CD4-positive, CD25-positive, alpha-beta regulatory T cell (primary cell): ENCODE measurements around the gene TMA7. TPM values are rescaled to one million over a fixed set of nuclear protein-coding genes. Genes with fewer than 3 reads are reported as not detected.
"Not testable (repeated sequence)": the region's sequence is repeated elsewhere in the genome, so short reads cannot be mapped to it uniquely, and the experiment has no call there.

Experiments used
- ATAC-seq, 2 donors: fragments of 150-1000 bp; cut with Tn5 transposase; one replicate each; pipeline ENCODE4 v1.10.0; 2021; ENCODE audit warnings: low read depth in 2 of 2, moderate number of reproducible peaks in 2 of 2, moderate library complexity in 1 of 2
- DNase-seq, 3 donors: peaks; one replicate each; pipeline versions ENCODE4 v3.0.0 to v3.0.0-alpha.2; 2012 to 2022; ENCODE audit warnings: mixed read lengths in 1 of 3
- H3K27ac ChIP-seq: one replicate; pipeline ENCODE4 v1.7.0; 2013; ENCODE audit warnings: mild to moderate bottlenecking, low read length; ENCODE audit not compliant: insufficient read depth, poor library complexity, severe bottlenecking
- H3K27me3 ChIP-seq: one replicate; pipeline ENCODE4 v1.7.0; 2013; ENCODE audit warnings: low read length; ENCODE audit not compliant: control insufficient read depth, insufficient read depth
- H3K36me3 ChIP-seq: one replicate; pipeline ENCODE4 v1.7.0; 2013; ENCODE audit warnings: mild to moderate bottlenecking, low read length, moderate library complexity; ENCODE audit not compliant: control insufficient read depth, insufficient read depth
- H3K4me1 ChIP-seq: 2 replicates; pipeline ENCODE4 v1.7.0; 2013; ENCODE audit warnings: mild to moderate bottlenecking, low read length; ENCODE audit not compliant: insufficient read depth, control insufficient read depth, poor library complexity, severe bottlenecking
- H3K4me3 ChIP-seq: one replicate; pipeline ENCODE4 v1.7.0; 2013; ENCODE audit warnings: low read depth, mild to moderate bottlenecking, low read length, moderate library complexity
- H3K9me3 ChIP-seq, 2 experiments: 1 replicate in 1 of 2; 2 replicates in 1 of 2; pipeline ENCODE4 v1.7.0; 2013; ENCODE audit warnings: low read length in 2 of 2, mild to moderate bottlenecking in 1 of 2, moderate library complexity in 1 of 2; ENCODE audit not compliant: control insufficient read depth in 2 of 2
- H3K27ac Mint-ChIP-seq, 3 donors: one replicate each; pipeline ENCODE4 v1.8.0; 2020 to 2022; ENCODE audit warnings: mild to moderate bottlenecking in 3 of 3, mixed read lengths in 3 of 3, moderate library complexity in 2 of 3
- H3K27me3 Mint-ChIP-seq: one replicate; pipeline ENCODE4 v1.8.0; 2022; ENCODE audit warnings: mild to moderate bottlenecking, mixed read lengths
- H3K36me3 Mint-ChIP-seq: one replicate; pipeline ENCODE4 v1.8.0; 2020; ENCODE audit warnings: mixed read lengths
- H3K4me1 Mint-ChIP-seq, 4 donors: one replicate each; pipeline ENCODE4 v1.8.0; 2020 to 2022; ENCODE audit warnings: mixed read lengths in 4 of 4, mild to moderate bottlenecking in 1 of 4
- H3K4me3 Mint-ChIP-seq, 4 donors: one replicate each; pipeline ENCODE4 v1.8.0; 2020 to 2022; ENCODE audit warnings: mild to moderate bottlenecking in 4 of 4, mixed read lengths in 4 of 4, moderate library complexity in 3 of 4
- H3K9me3 Mint-ChIP-seq, 7 donors: one replicate each; pipeline ENCODE4 v1.8.0; 2020 to 2022; ENCODE audit warnings: mixed read lengths in 7 of 7, mild to moderate bottlenecking in 3 of 7, moderate library complexity in 2 of 7
- polyA plus RNA-seq, 4 donors: library from polyadenylated mRNA; unstranded; fragments of 300-500 nt; fragmentation: Illumina TruSeq; gene quantifications; one replicate each; pipeline ENCODE4 v1.2.3, GENCODE V29; 2021
- total RNA-seq: library from RNA; stranded (reverse); gene quantifications from one replicate; pipeline ENCODE4 v1.2.3, GENCODE V29; 2022

Gene TMA7
- total and polyA plus RNA-seq, 5 donors from 2014 or later: 248 to 743 (median 676) TPM

DNA sequence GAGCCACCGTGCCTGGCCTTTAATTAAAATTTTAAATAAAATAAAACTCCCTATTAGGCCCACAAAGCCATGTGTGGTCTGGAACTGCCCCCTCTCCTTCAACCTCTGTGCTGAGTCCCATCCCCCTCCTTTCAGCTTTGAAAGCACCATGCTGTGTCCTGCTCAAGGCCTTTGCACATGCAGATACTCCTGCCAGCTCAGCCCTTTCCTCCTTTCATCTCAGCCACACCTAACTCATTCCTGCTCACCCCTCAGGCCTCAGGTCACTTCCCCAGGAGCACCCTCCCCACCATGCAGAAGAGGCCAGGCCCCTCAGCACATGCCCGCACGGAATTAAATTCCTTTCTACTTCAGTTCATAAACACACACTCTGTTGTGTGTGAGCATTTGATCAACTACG is 34.6 kb downstream of the TMA7 start:
- Mint-ChIP-seq H3K9me3 (peaks cover 0 to 3% (median 0%) of the 10 kb centered on the region in 7 donors), H3K4me3 (peak overlapping the region in 3 of 4 donors; percentile 36 to 59 (median 59)), H3K27me3 (no peaks in the 10 kb centered on the region), H3K27ac (peak overlapping the region; percentile 61 to 93 (median 81)), H3K4me1 (peaks cover 5 to 80% (median 41%) of the 10 kb centered on the region in 4 donors), H3K36me3 (peaks cover 11% of the 10 kb centered on the region)
- Histone ChIP-seq H3K4me1 (peaks cover 83% of the 10 kb centered on the region), H3K36me3 (peaks cover 11% of the 10 kb centered on the region), H3K9me3 (no peaks in the 10 kb centered on the region), H3K27me3 (no peaks in the 10 kb centered on the region), H3K27ac (peak overlapping the region; percentile 99), H3K4me3 (no peak overlapping the region)
- ATAC-seq: no peak
- DNase-seq: no peak

DNA sequence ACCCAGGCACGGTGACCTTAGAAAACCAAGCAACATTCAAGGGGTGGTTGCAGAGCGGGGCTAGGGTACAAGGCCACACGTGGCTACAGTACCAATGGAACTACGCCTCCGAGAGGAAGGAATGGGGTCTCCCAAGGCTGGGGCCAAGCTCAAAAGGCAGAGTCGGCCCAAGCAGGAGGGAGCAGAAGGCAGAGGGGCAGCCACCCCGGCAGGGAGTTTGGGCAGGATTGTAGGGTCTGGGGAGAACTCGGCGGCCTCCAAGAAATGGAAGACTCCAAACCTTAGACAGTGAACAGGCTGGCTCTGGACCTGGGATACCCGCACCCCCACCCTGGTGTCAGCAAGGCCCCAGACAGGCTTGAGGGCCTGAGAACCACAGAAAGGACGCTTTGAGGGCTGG is 35.1 kb downstream of the TMA7 start:
- peaks cover 0 to 3% (median 0%) of the 10 kb centered on the region in 7 donors for H3K9me3 Mint-ChIP-seq
- H3K4me1 Mint-ChIP-seq: peaks cover 7 to 79% (median 39%) of the 10 kb centered on the region in 4 donors
- H3K36me3 ChIP-seq: peaks cover 8% of the 10 kb centered on the region
- H3K27ac Mint-ChIP-seq: peak overlapping the region; percentile 61 to 93 (median 82)
- peak overlapping the region; percentile 33 for H3K27ac ChIP-seq
- H3K4me3 ChIP-seq: no peak overlapping the region
- H3K4me3 Mint-ChIP-seq: peak overlapping the region in 1 of 4 donors; percentile 59
- peaks cover 83% of the 10 kb centered on the region for H3K4me1 ChIP-seq
- DNase-seq (no peak), ATAC-seq (no peak)
- H3K9me3 ChIP-seq: no peaks in the 10 kb centered on the region
- H3K27me3 Mint-ChIP-seq: no peaks in the 10 kb centered on the region
- H3K27me3 ChIP-seq: no peaks in the 10 kb centered on the region
- H3K36me3 Mint-ChIP-seq: peaks cover 6% of the 10 kb centered on the region

DNA sequence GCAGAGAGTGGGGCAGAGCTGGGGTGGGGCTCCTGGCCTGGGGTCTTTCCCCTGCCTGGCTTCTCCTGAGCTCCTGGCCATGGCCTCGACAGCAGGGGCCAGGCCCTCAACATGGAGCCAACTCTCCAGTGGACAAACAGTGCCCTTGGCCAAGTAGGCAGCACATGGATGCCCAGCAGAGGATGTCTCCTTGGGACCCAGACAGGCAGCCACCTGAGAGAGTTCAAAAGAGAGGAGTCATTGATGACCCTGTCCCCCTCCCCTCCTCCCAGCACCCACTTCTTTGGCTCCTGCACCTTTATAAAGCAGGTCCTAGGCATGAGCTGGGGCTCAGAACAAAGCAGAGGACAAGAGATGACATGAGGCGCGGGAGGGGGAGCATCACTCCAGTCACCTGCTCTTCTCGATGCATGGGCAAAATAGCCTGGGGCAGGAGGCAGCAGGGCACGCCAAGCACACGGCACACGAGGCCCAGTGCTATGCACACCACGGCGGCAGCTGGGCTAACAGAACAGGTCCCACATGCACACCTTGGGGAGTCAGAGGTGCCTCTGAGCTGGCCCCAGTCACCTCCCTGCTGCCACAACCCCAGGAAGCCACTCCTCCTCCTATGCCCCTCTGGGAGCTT is 36.5 kb downstream of the TMA7 start:
- Histone ChIP-seq H3K4me3 (no peak overlapping the region), H3K27me3 (no peaks in the 10 kb centered on the region), H3K4me1 (peaks cover 73% of the 10 kb centered on the region), H3K9me3 (no peaks in the 10 kb centered on the region), H3K36me3 (peaks cover 8% of the 10 kb centered on the region), H3K27ac (peak overlapping the region; percentile 33)
- no peak for ATAC-seq
- DNase-seq: no peak
- Mint-ChIP-seq H3K9me3 (peaks cover 0 to 3% (median 0%) of the 10 kb centered on the region in 7 donors), H3K27ac (peak overlapping the region; percentile 93 to 100 (median 99)), H3K4me1 (peaks cover 10 to 72% (median 41%) of the 10 kb centered on the region in 4 donors), H3K36me3 (peaks cover 6% of the 10 kb centered on the region), H3K4me3 (peak overlapping the region; percentile 41 to 83 (median 54)), H3K27me3 (no peaks in the 10 kb centered on the region)

GRCh38 chr3:48477959-48478520 is 38.0 kb downstream of the TMA7 start:
- Mint-ChIP-seq H3K4me3 (peak overlapping the region; percentile 91 to 94 (median 92)), H3K27ac (peak overlapping the region; percentile 93 to 100 (median 99)), H3K9me3 (peaks cover 0 to 3% (median 0%) of the 10 kb centered on the region in 7 donors), H3K4me1 (peaks cover 6 to 67% (median 37%) of the 10 kb centered on the region in 4 donors), H3K36me3 (peaks cover 6% of the 10 kb centered on the region), H3K27me3 (no peaks in the 10 kb centered on the region)
- ATAC-seq (no peak), DNase-seq (no peak)
- H3K4me1 ChIP-seq: peaks cover 60% of the 10 kb centered on the region
- H3K27ac ChIP-seq: peak overlapping the region; percentile 77
- no peaks in the 10 kb centered on the region for H3K27me3 ChIP-seq
- no peaks in the 10 kb centered on the region for H3K9me3 ChIP-seq
- peaks cover 8% of the 10 kb centered on the region for H3K36me3 ChIP-seq
- H3K4me3 ChIP-seq: peak overlapping the region; percentile 84

DNA sequence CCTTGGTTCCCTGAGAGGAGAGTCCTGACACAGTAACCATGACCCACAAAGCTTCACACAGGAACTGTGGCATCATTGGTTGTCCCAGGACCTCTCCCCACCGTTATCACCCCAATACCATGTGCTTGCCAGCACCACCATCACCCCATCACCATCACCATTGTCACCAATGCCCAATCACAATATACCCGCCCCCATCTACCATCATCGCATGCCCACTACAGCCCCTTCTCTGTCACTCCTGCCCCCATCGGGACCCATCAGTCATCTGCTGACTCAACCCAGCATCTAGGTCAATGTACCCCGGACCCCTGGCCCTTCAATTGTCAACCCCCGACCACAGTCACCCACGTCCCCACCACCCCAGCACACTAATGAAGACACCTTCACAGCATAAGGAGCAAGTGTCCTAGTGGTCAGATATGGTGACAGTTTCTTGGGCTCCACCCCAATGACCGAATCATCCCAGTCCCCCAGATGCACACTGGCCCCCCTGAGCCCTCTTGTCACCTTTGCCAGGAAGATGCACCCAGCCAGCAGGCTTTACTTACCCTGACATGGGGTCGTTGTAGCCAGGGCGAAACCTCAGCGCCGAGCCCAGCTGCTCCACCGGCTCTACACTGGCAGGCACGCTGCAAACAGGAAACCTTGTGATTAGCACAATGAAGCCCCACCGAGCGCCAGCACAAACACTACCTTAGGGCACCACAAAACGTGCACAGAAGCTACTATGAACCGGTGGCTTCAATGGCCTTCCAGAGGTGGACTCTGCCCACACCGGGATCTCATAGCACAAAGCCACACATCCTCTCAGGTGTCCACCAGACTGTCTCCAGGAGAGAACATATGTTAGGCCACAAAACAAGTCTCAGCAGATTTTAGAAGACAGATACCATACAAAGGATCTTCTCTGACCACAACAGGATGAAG is 38.8 kb downstream of the TMA7 start:
- ATAC-seq: peak; percentile 87 to 90
- peaks cover 5 to 59% (median 30%) of the 10 kb centered on the region in 4 donors for H3K4me1 Mint-ChIP-seq
- peaks cover 0 to 3% (median 0%) of the 10 kb centered on the region in 7 donors for H3K9me3 Mint-ChIP-seq
- peaks cover 8% of the 10 kb centered on the region for H3K36me3 ChIP-seq
- DNase-seq: peak; percentile 36 to 87 (median 86)
- H3K27me3 Mint-ChIP-seq: no peaks in the 10 kb centered on the region
- H3K4me3 Mint-ChIP-seq: peak overlapping the region; percentile 91 to 94 (median 92)
- H3K4me1 ChIP-seq: peaks cover 53% of the 10 kb centered on the region
- H3K4me3 ChIP-seq: peak overlapping the region; percentile 84
- peaks cover 6% of the 10 kb centered on the region for H3K36me3 Mint-ChIP-seq
- H3K27ac ChIP-seq: peak overlapping the region; percentile 77
- H3K27ac Mint-ChIP-seq: peak overlapping the region; percentile 93 to 100 (median 99)
- no peaks in the 10 kb centered on the region for H3K27me3 ChIP-seq
- no peaks in the 10 kb centered on the region for H3K9me3 ChIP-seq

DNA sequence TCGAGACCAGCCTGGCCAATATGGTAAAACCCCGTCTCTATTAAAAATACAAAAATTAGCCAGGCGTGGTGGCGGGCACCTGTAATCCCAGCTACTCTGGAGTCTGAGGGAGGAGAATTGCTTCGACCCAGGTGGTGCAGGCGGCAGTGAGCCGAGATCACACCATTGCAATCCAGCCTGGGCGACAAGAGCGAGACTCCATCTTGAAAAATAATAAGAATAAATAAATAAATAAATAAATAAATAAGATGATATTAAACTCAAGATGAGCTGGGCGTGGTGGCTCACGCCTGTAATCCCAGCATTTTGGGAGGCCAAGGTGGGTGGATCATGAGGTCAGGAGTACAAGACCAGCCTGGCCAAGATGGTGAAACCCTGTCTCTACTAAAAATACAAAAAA is 40.8 kb downstream of the TMA7 start:
- H3K9me3 ChIP-seq, ATAC-seq, H3K36me3 ChIP-seq, H3K27me3 ChIP-seq, H3K9me3 Mint-ChIP-seq, H3K4me3 Mint-ChIP-seq, H3K4me3 ChIP-seq, H3K36me3 Mint-ChIP-seq, H3K27me3 Mint-ChIP-seq, DNase-seq, H3K27ac Mint-ChIP-seq, H3K27ac ChIP-seq: not testable (repeated sequence)
- peaks cover 45% of the 10 kb centered on the region for H3K4me1 ChIP-seq
- H3K4me1 Mint-ChIP-seq: peaks cover 5 to 46% (median 23%) of the 10 kb centered on the region in 4 donors

DNA sequence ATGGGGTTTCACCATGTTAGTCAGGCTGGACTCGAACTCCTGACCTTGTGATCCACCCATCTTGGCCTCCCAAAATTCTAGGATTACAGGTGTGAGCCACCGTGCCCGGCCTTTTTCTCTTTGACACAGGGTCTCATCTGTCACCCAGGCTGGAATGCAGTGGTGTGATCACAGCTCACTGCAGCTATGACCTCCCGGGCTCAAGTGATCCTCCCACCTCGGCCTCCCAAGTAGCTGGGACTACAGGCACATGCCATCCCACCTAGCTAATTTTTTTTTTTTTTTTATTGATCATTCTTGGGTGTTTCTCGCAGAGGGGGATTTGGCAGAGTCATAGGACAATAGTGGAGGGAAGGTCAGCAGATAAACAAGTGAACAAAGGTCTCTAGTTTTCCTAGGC is 42.8 kb downstream of the TMA7 start:
- Mint-ChIP-seq H3K4me3 (peak overlapping the region in 1 of 4 donors; percentile 80), H3K4me1 (peaks cover 5 to 29% (median 18%) of the 10 kb centered on the region in 4 donors)

More for the DNA sequence above, 42.8 kb downstream of the TMA7 start:
- H3K36me3 Mint-ChIP-seq, H3K9me3 Mint-ChIP-seq, H3K9me3 ChIP-seq, H3K27me3 ChIP-seq, H3K4me3 ChIP-seq, H3K27ac Mint-ChIP-seq, H3K27ac ChIP-seq, H3K36me3 ChIP-seq, ATAC-seq, H3K27me3 Mint-ChIP-seq, DNase-seq: not testable (repeated sequence)
- peaks cover 27% of the 10 kb centered on the region for H3K4me1 ChIP-seq
